HL-60 (cell line): Measurements from ENCODE around the gene CAMKK2.

ENCODE experiments used
- CTCF ChIP-seq: IDR thresholded peaks from one replicate; pipeline ENCODE4 v1.5.1; 2011; ENCODE audit warnings: low read length, control low read depth, inconsistent platforms; ENCODE audit not compliant: insufficient read depth
- GABPA ChIP-seq: IDR thresholded peaks from 2 replicates; pipeline ENCODE4 v1.6.1; 2012; ENCODE audit warnings: low read depth
- POLR2AphosphoS5 ChIP-seq: IDR thresholded peaks from 2 replicates; pipeline ENCODE4 v1.6.1; 2012; ENCODE audit warnings: low read depth

DNA sequence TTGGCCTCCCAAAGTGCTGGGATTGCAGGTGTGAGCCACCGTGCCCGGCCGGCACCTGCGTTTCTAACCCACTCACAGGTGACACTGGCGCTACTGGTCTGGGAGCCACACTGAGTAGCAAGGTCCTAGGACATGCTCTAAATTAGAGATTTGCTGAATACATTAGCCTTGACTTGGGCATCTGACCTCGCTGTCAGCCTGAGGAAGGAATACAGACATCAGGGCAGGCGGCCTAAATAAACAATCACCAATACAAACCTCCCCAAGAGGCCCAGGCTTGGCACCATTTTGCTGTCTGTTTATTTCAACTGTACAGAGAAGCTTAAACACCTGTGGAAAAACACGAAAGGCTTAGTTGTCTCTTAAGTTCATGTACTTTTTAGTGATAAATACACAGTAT, 59.1 kb downstream of the CAMKK2 start:
- TF ChIP-seq CTCF = no peak
- TF ChIP-seq GABPA = no peak
- 0 out of 2 replicates have a peak, but pooled peaks have one; percentile 27 for TF ChIP-seq POLR2AphosphoS5
